ENCODE data around the gene CAPSL.
A peak's percentile ranks its signal among the peaks of the same experiment; 100 is the strongest.

CAPSL gene

DNA sequence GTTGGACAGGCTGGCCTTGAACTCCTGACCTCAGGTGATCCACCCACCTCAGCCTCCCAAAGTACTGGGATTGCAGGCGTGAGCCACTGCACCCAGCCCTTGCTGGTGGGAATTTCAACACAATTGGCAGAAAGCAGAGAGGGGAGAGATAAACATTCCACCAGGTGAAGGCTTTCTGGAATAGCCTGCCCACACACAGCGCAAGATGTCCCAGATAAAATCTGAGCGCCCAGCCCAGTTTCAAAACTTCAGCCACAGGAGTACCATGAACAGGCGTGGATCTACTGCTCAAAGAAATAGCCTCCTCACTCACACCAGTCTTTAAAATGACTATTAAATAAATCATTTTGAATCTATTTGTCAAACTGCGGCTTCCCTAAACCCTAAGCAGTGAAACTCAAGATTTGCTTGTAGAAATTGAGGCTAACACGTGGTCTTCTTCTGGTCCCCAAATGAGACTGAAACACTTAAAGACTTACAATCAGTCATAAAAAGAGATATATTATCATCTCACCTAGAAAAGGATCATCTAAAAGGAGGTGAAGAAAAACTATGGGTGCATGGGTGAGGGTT lies 34.7 kb downstream of the CAPSL start:
- no peak overlapping the region for H3K9ac ChIP-seq (ENCODE audit: low read length)
- no peak overlapping the region for H3K4me3 ChIP-seq (ENCODE audit: low read depth, low read length, poor library complexity, severe bottlenecking)
- peaks cover 10% of the 10 kb centered on the region for H3K9me3 ChIP-seq (ENCODE audit: low read length)
- no peaks in the 10 kb centered on the region for H4K20me1 ChIP-seq (ENCODE audit: insufficient read depth, low read length)
- peaks cover 14% of the 10 kb centered on the region; the same call in 1 of the 2 replicates for H3F3A ChIP-seq (ENCODE audit: insufficient read depth, low read length)
- TF ChIP-seq EZH2 (IDR thresholded peaks at IDR 0.05; ENCODE audit: borderline replicate concordance, low read length) (no peak), CTCF (IDR thresholded peaks at IDR 0.05; ENCODE audit: low read length) (no peak)
- peaks cover 8% of the 10 kb centered on the region; the same call in 1 of the 2 replicates for H3K36me3 ChIP-seq (ENCODE audit: insufficient read depth, low read length)
- no peaks in the 10 kb centered on the region for H3K27me3 ChIP-seq (ENCODE audit: insufficient read depth, low read length)
- H2AFZ ChIP-seq (ENCODE audit: low read length) = no peak overlapping the region
- H3K4me2 ChIP-seq (ENCODE audit: low read length) = no peak overlapping the region
- H3K27ac ChIP-seq (ENCODE audit: low read depth, low read length, poor library complexity, severe bottlenecking) = peak overlapping the region; percentile 94
- H3K9me2 ChIP-seq (ENCODE audit: low read depth, low read length) = no peaks in the 10 kb centered on the region
- H3K4me1 ChIP-seq (ENCODE audit: insufficient read depth, low read length, severe bottlenecking) = peaks cover 86% of the 10 kb centered on the region
- H3K79me2 ChIP-seq (ENCODE audit: insufficient read depth, low read length) = no peaks in the 10 kb centered on the region

GRCh38 chr5:35902046-35902672 lies 36.3 kb downstream of the CAPSL start:
- H3K4me1 ChIP-seq (ENCODE audit: insufficient read depth, low read length, severe bottlenecking) = peaks cover 75% of the 10 kb centered on the region
- H3K36me3 ChIP-seq (ENCODE audit: insufficient read depth, low read length) = peaks cover 8% of the 10 kb centered on the region; the same call in 1 of the 2 replicates
- no peak overlapping the region for H3K4me3 ChIP-seq (ENCODE audit: low read depth, low read length, poor library complexity, severe bottlenecking)
- H3K9me3 ChIP-seq (ENCODE audit: low read length) = peaks cover 10% of the 10 kb centered on the region
- H4K20me1 ChIP-seq (ENCODE audit: insufficient read depth, low read length) = no peaks in the 10 kb centered on the region
- H3F3A ChIP-seq (ENCODE audit: insufficient read depth, low read length) = peaks cover 14% of the 10 kb centered on the region
- H3K9me2 ChIP-seq (ENCODE audit: low read depth, low read length) = no peaks in the 10 kb centered on the region
- H2AFZ ChIP-seq (ENCODE audit: low read length) = no peak overlapping the region
- peak overlapping the region; percentile 94 for H3K27ac ChIP-seq (ENCODE audit: low read depth, low read length, poor library complexity, severe bottlenecking)
- H3K27me3 ChIP-seq (ENCODE audit: insufficient read depth, low read length) = no peaks in the 10 kb centered on the region
- no peak for TF ChIP-seq EZH2 (IDR thresholded peaks at IDR 0.05; ENCODE audit: borderline replicate concordance, low read length)
- no peaks in the 10 kb centered on the region for H3K79me2 ChIP-seq (ENCODE audit: insufficient read depth, low read length)
- H3K4me2 ChIP-seq (ENCODE audit: low read length) = peak overlapping the region; percentile 43
- H3K9ac ChIP-seq (ENCODE audit: low read length) = peak overlapping the region; percentile 61

GRCh38 chr5:35900972-35901695 lies 37.3 kb downstream of the CAPSL start:
- Histone ChIP-seq H3K4me3 (ENCODE audit: low read depth, low read length, poor library complexity, severe bottlenecking) (no peak overlapping the region), H3K9me2 (ENCODE audit: low read depth, low read length) (no peaks in the 10 kb centered on the region), H3K27me3 (ENCODE audit: insufficient read depth, low read length) (no peaks in the 10 kb centered on the region), H3F3A (ENCODE audit: insufficient read depth, low read length) (peaks cover 14% of the 10 kb centered on the region), H3K4me1 (ENCODE audit: insufficient read depth, low read length, severe bottlenecking) (peaks cover 74% of the 10 kb centered on the region), H3K27ac (ENCODE audit: low read depth, low read length, poor library complexity, severe bottlenecking) (peak overlapping the region; percentile 94), H3K9me3 (ENCODE audit: low read length) (peaks cover 6% of the 10 kb centered on the region), H2AFZ (ENCODE audit: low read length) (no peak overlapping the region), H3K79me2 (ENCODE audit: insufficient read depth, low read length) (no peaks in the 10 kb centered on the region), H3K36me3 (ENCODE audit: insufficient read depth, low read length) (peaks cover 8% of the 10 kb centered on the region; the same call in 1 of the 2 replicates), H3K9ac (ENCODE audit: low read length) (peak overlapping the region; percentile 61), H3K4me2 (ENCODE audit: low read length) (peak overlapping the region; percentile 43; the same call in 1 of the 2 replicates), H4K20me1 (ENCODE audit: insufficient read depth, low read length) (no peaks in the 10 kb centered on the region)
- TF ChIP-seq CTCF (IDR thresholded peaks at IDR 0.05; ENCODE audit: low read length) = no peak
- TF ChIP-seq EZH2 (IDR thresholded peaks at IDR 0.05; ENCODE audit: borderline replicate concordance, low read length) = no peak
